GM21825 (cell line): ENCODE results near the gene SH2D5.
"Not testable (repeated sequence)": the region's sequence is repeated elsewhere in the genome, so short reads cannot be mapped to it uniquely, and the experiment has no call there.

Experiments
- ATAC-seq: cut with Tn5 transposase; IDR thresholded peaks from one replicate; pipeline ENCODE4 v1.9.1; 2021; ENCODE audit warnings: mild to moderate bottlenecking, moderate library complexity; ENCODE audit not compliant: unreplicated experiment

SH2D5 gene

GRCh38 chr1:20728371-20729154 is 3.9 kb downstream of the SH2D5 start:
- no peak for ATAC-seq

- ATAC-seq = no peak
Measured at GRCh38 chr1:20727746-20728316, 4.7 kb downstream of the SH2D5 start.

- no peak for ATAC-seq
Measured at GRCh38 chr1:20726932-20727745, 5.4 kb downstream of the SH2D5 start.

- no peak for ATAC-seq
Measured at GRCh38 chr1:20726118-20726911, 6.2 kb downstream of the SH2D5 start.

GRCh38 chr1:20725189-20726117 is 7.0 kb downstream of the SH2D5 start:
- ATAC-seq = no peak

- no peak for ATAC-seq
Measured at GRCh38 chr1:20724364-20725188, 7.9 kb downstream of the SH2D5 start.

- ATAC-seq = no peak
Measured at GRCh38 chr1:20723537-20724363, 8.8 kb downstream of the SH2D5 start.

GRCh38 chr1:20723159-20723536 is 9.4 kb downstream of the SH2D5 start:
- ATAC-seq = no peak

- no peak for ATAC-seq
Measured at GRCh38 chr1:20721117-20722061, 11.1 kb downstream of the SH2D5 start.

GRCh38 chr1:20720631-20721091 is 11.8 kb downstream of the SH2D5 start:
- no peak for ATAC-seq

GRCh38 chr1:20719871-20720620 is 12.5 kb downstream of the SH2D5 start:
- no peak for ATAC-seq

GRCh38 chr1:20719261-20719660 is 13.2 kb downstream of the SH2D5 start:
- no peak for ATAC-seq

- ATAC-seq = not testable (repeated sequence)
Measured at GRCh38 chr1:20718343-20718882, 14.1 kb downstream of the SH2D5 start.

- ATAC-seq = no peak
Measured at GRCh38 chr1:20717452-20718342, 14.8 kb downstream of the SH2D5 start, which contains the start of gene KIF17. Gene KIF17 (minus strand): TSS chr1:20718007. CDS start chr1:20717706, 301 bp downstream.

- ATAC-seq = no peak
Measured at GRCh38 chr1:20716232-20716631, 16.3 kb downstream of the SH2D5 start.
